Ovary (tissue), 3 donors: ENCODE results near the gene GABBR2.

Experiments
- CTCF ChIP-seq, 3 donors: fragments of 450-650 bp in 2 of 3; fragments of 200-600 bp in 1 of 3; IDR thresholded peaks; one replicate each; pipeline versions ENCODE4 v1.5.1 to v1.8.0; 2016 to 2022; ENCODE audit warnings: antibody characterized with exemption in 3 of 3, mild to moderate bottlenecking in 1 of 3
- EP300 ChIP-seq: sonication (generic); formaldehyde crosslinking; IDR thresholded peaks from one replicate; pipeline ENCODE4 v1.6.1; 2017; ENCODE audit warnings: antibody characterized with exemption
- POLR2A ChIP-seq: fragments of 450-650 bp; IDR thresholded peaks from one replicate; pipeline ENCODE4 v1.6.1; 2017; ENCODE audit warnings: antibody characterized with exemption, mild to moderate bottlenecking, moderate library complexity
- donor health status: DM: no; HTN: no; CAD: no.

GRCh38 chr9:98330831-98331230, 377.9 kb downstream of the GABBR2 start:
- no peak for TF ChIP-seq CTCF (IDR thresholded peaks at IDR 0.05)
- no peak for TF ChIP-seq POLR2A
- no peak for TF ChIP-seq EP300
